Activated CD4-positive, alpha-beta T cell treated with anti-CD3 and anti-CD28 coated beads, Interleukin-2, Interleukin-6, amounts not matched to agents 100 ng/mL and 50 ng/mL, durations not matched to agents 16 hours and 8 hours (primary cell): ENCODE measurements around the gene EEA1.

Source experiments
- DNase-seq: peaks from one replicate; pipeline ENCODE4 v3.0.0-alpha.2; 2020

The EEA1 gene

DNA sequence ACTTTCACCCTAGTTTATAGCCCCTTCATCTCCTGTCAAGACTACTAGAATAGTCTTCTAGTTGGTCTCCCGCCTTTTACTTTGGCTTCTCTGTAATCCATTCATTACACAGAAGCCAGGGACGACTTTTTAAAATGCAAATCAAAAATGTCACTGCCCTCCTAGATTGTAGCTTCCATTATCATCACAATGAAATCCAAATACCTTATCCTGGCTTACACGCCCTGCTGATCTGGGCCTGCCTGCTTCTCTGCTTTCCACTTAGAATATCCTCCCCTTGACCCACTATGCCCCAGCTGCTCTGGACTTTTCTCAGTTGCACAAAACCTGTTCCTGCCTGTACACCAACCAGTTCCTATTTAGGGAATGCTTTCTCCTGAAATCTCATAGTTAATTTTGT, 4.5 kb upstream of the EEA1 start:
- DNase-seq: no peak

DNA sequence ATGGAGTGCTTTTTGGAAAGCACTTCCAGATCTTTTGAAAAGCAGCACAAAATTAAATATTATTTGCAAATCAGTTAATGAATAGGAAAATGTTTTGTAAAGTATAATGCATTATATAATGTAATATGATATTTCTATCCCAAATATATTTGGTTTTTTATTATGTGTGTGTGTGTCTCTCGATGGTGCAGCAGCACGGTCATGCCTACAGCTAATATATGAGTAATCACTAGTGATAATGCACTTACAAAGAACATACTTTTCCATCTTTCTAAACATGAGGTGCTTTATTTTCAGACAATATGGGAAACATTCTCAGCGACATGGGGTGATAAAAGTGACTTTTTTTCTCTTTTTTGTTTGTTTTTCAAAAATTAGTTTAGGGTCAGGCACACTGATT, 1.3 kb upstream of the EEA1 start:
- no peak for DNase-seq

DNA sequence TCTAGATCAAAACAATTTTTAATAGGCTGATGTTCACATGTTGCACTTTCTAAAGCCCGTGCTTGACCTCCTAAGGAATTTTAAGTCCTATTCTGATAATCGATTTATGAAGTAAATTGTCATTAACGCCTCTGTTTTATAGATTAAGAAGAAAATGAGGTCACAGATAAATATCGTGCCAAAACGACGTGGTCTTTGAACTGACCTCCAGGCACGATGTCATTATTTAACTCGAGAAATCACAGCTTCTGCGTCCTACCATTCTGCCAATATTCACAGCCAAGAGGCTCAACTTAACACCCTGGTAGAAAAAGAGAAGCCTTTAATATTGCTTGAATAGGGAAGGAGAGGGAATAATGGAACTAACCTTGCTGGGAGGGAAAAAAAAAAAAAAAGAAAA, 888 bp upstream of the EEA1 start:
- no peak for DNase-seq

DNA sequence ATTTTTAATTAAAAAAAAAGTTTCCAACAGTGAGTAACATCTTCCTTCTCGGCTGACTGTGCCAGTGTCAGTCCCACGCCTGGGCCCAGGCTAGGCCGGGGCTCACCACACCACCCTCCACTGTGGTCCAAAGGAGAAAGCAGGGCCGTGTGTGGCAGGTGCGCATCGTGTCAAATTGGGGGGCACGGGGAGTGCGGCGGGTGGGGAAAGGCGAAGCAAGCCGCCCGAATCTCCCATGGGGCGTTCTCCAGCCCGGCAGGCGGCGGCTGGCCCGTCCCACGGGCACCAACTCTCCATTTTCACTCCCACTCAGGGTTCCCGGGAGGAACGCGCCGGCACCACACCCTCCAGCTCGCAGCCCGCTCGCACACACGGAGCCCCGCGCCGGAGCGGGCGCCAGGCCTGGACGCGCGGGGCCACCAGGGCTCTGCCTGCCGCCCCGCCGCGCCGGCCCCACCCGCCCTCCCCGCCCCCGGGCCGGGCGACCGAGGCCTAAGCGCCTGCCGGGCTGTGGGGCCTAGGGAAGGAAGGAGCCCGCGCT, 604 bp downstream of the EEA1 start:
- DNase-seq: peak; percentile 53

DNA sequence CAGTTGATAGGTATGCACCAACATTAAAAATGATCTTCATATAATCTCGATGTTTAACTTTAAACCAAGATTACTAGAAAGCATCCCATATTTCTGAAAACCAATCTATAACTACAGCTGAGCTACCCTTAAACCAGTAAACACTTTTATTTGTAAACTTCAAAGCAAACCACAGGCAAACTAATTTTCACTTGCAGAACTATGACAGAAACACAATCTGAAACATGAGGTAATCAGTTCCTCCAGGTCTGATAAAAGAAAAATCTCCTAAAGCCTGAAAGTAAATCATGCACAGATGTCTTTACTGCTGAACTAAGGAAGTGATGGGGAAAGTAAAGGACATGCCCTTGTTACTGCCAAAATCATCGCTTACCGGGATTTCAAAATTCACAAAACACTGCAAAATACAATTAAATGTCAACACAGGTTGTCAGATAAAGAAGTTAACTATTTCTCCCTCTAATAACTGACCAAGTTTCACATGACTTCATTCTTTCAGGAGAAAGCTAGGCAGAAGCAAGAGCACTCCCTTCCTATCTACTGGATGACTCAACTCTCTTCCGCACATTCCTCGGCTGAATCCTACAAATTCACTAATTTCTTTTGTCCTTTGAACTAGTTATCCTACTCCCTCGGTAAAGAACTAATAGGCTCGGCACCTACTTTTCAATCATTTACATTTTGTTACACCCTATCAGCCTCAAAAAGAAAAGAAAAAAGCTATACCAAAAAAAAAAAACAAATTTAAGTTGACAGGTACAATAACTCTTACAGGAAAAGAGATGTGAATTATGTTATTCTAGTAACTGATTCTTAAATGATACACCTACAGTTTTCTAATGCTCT, 1.4 kb downstream of the EEA1 start:
- peak; percentile 47 for DNase-seq

DNA sequence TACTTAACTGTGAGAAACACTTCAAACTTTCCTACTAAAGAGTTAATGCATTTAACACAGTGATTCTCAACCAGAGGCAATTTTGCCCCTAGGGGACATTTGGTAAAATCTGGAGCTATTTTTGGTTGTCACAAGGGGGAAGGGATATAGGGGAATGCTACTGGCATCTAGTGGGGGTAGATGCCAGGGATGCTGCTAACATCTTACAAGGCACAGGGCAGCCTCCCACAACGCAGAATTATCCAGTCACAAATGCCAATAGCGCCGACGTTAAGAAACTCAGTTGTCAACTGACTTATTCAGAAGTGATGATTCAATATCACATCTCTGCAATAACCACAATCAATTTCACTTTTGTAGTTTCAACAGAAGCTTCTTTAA, 2.0 kb downstream of the EEA1 start:
- DNase-seq: peak; percentile 76

DNA sequence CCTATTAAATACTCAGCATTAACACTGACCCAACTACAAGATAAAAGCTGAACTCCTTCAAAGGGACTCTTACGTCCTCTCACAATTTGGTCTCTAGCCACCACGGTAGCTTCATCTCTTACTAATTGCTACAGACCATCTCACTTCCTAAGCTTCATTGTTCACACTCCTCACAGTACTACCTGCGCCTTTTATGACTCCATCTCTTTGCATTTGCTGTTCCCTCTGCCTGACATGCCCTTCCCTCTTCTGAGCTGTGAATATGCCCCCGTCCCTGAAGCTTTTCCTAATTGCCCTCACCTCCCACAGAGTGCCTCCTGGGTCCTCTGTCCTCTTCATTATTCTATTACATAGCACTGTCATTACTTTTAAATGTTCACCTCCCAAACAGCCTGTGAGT, 2.5 kb downstream of the EEA1 start:
- no peak for DNase-seq

DNA sequence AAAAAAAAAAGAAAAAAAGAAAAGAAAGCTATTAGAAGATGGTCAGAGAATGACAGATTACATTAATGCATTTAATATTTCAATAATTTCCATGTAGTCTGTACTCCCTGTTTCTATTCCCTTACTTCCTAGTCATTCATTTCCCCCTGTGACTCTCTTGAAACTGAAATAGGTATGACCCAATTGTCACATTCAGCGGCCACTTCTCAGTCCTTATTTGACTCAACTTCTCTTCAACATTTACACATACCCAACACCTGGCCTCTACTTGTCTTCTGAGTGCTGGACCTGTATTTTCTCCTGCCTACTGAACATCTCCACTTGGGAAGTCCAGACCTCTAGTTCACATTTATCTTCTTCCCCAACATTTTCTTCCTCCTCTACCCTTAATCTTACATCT, 7.2 kb downstream of the EEA1 start:
- peak; percentile 51 for DNase-seq

DNA sequence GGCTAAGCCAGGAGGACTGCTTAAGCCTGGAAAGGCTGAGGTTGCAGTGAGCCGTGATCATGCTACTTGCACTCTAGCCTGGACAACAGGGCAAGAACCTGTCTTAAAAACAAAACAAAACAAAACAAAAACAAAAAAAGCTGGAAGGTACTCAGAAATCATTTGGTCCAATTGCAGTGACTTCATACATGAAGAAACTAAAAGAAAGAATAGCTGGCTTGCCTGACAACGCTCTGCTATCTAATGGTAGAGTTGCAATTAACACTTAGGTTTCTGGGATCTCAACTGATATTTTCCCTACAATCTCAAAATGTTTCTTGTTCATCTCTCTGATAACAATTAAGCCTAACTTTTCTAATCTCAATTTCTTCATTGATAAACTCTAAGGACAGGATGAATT, 13.7 kb downstream of the EEA1 start:
- DNase-seq: no peak

DNA sequence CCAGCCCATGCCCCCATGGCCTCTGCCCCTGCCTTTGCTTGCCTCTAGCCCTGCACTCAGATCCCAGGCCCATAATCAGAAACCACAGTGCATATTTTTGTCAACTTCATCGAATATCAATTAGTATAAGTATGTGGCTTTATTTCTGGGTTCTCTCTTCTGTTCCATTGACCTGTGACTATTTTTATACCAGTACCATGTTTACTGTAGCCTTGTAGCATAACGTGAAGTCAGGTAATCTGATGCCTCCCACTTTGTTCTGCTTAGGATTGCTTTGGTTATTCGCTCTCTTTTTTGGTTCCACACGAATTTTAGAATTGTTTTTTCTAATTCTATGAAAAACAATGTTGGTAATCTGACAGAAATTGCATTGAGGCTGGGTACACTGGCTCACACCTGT, 14.9 kb downstream of the EEA1 start:
- no peak for DNase-seq

DNA sequence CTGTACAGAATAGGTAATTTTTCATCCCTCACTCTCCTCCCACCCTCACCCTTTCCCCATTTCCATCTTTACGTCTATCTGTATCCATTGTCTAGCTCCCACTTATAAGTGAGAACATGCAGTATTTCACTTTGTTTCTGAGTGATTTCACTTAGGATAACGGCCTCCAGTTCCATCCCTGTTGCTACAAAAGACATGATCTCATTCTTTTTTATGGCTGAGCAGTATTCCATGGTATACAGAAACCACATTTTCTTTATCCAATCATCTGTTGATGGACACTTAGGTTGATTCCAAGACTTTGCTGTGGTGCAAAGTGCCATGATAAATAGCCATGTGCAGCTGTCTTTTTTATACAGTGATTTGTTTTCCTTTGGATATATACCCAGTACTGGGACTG, 16.4 kb downstream of the EEA1 start:
- DNase-seq: no peak

DNA sequence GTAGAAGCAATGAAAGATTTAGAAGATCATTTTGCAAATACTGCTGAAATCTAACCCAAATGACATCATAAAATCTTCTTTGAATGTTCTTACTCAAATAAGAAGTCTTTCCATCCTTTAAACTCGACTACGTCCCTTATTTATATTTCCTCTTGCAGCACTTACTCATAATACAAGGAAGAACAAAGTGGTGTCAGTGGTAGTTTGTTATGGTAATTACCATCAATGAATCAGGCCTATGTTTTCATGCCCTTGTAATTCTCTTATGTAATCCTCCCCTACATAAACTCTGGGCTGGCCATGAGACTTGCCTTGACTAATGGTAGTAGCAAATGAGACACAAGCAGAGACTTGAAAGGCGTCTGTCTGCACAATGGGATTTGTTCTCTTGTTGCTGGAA, 17.0 kb downstream of the EEA1 start:
- peak; percentile 55 for DNase-seq

DNA sequence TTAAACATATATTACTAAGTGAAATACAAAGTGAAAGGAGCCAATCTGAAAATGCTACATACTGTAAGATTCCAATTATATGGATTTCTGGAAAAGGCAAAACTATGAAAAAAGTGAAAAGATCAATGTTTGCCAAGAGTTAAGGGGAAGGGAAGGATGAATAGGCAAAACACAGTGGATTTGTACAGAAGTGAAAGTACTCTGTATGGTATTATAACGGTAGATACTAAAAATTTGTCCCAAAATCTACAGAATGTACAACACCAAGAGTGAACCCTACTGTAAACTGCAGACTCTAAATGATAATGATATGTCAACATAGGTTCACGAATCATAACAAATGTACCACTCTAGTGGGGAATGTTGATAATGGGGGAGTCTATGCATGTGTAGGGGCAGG, 17.8 kb downstream of the EEA1 start:
- no peak for DNase-seq

DNA sequence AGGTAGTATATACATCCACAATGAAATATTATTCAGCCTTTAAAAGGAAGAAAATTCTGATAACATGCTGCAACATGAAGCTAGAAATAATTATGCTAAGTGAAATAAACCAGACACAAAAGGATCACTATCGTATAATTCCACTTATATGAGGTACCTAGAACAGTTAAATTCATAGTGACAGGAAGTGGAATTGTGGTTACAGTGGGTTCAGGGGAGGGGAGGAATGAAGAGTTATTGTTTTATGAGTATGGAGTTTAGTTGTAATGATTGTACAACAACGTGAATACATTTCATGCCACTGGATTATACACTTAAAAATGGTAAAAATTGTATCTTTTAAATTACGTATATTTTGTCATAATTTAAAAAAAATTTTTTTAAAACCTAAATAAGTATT, 21.0 kb downstream of the EEA1 start:
- peak; percentile 56 for DNase-seq

DNA sequence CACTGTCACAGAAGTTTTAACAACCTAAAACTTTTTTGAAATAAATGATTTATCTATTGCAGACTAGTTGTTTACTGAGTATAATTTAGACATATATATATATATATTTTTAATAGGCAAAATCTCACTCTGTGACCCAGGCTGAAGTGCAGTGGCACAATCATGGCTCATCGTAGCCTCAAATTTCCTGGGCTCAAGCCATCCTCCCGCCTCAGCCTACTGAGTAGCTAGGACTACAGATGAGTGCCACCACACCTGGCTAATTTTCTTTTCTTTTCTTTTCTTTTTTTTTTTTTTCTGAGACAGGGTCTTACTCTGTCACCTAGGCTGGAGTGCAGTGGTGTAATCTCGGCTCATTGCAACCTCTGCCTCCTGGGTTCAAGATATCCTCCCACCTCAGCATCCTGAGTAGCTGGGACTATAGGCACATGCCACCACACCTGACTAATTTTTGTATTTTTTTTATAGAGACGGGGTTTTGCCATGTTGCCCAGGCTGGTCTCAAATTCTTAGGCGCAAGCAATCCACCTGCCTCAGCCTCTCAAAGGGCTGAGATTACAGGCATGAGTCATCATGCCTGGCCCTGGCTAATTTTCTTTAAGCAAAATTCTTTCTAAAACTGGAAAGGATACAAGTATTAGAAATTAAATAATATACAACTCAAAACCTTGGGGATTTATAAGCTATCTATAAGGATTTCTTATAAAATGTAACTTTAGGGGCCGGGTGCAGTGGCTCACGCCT, 23.1 kb downstream of the EEA1 start:
- no peak for DNase-seq

DNA sequence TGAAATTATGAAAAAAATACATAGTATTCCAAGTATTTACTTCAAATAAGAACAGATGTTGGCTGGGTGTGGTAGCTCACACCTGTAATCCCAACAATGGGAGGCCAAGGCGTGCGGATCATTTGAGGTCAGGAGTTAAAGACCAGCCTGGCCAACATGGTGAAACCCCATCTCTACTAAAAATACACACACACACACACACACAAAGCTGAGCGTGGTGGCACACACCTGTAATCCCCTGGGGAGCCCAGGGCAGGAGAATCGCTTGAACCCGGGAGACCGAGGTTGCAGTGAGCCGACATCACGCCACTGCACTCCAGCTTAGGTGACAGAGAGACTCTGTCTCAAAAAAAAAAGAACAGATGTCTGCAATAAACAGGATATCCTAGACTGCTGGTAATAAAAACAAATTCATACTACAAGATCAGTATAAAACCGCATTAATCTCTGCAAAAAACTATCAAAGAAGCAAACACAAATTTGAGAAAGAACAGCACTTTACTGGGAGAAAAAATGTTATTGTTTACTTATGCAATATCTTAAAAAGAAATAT, 23.8 kb downstream of the EEA1 start:
- DNase-seq: no peak

DNA sequence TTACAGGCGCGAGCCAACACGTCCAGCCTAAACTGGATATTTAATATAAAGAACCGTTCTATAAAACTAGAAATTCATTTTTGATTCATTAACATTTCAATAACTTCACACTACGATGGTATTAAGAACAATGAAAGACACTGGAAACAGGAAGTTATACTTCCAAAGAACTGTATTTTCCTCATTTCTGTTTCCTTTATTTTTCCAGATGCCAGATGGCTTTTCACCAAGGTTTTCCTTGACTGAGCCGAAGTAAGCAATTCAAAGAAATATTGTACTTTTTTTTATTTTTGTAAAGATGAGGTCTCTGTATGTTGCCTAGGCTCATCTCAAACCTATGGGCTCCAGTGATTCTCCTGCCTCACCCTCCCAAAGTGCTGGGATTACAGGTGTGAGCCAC, 28.2 kb downstream of the EEA1 start:
- DNase-seq: no peak

DNA sequence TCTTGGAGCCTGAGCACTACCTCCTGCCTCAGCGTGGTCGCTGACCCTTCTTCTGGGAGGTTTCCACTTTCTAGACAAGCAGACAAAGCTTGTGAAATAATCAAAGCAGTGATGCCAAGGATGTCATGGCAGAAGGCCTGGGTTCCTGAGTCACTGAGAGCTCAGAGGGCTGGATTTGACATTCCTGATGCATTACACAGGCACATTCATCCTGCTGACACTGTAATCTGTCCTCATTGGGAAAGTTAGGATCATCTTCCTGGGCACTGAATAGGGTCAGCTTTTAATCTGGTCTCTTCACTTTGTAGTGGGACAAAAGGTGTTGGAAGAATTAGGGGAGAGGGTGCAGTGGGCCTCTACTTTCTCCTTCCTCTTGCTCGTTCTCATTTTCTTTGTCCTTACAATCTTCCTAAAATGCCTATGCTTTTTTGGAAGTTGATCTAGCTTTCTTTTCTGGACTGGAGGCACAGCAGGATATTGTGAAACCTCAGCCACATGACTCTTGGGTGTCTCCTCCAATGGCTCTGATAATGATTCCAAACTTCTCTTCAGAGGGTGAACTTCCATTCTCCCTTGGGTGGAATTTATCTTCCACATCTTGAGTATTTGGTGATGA, 29.6 kb downstream of the EEA1 start:
- no peak for DNase-seq

DNA sequence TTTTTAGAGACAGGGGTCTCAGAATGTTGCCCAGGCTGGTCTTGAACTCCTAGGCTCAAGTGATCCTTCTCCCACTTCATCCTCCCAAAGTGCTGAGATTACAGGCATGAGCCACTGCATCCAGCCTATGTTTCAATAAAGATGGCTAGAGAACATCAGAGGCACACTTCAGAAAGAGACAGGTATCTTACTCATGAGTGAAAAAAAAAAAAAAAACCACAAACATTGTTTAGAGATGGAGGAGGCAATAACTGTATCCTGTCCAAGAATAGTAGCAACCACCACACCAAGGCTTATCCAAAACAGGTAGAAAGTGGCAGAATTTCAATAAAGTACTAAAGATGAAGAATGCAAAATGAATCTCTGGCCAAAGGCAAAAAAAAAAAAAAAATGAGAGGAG, 30.3 kb downstream of the EEA1 start:
- no peak for DNase-seq

DNA sequence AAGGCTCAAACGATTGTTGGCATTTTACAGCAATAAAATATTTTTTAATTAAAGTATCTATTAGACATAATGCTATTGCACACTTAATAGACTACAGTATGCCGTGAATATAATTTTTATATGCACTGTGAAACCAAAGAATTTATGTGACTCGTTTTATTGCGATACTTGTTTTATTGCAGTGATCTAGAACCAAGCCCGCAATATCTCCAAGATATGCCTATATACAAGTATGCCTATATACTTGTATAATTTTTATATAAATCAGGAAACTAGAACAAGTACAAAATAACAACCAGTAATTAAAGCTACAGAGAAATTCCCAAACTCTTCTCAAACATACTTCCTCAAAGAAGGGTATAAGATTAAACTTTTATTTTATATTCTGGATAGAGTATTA, 31.3 kb downstream of the EEA1 start:
- DNase-seq: no peak

DNA sequence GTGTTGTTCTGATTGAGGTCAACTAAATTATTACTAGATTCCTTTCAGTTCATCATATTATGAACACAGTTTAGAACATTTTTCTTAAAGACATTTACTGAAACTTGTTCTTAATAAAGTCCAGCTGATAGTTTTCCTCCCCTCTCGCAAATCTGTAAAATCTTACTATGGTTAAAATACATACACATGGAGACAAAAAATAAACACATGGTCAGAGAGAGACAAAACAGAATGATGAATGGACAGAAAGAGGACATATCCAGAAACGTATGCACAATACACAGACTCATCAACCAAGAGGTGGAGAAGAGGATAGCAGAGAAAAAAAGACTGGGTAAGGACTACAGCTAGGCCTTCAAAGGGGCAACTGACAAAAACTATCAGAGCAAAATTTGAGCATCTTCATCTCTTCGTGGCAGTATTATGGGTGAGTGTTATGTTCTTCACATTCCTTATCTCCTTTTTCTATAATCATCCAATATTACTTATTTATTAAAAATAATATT, 38.4 kb downstream of the EEA1 start:
- no peak for DNase-seq

DNA sequence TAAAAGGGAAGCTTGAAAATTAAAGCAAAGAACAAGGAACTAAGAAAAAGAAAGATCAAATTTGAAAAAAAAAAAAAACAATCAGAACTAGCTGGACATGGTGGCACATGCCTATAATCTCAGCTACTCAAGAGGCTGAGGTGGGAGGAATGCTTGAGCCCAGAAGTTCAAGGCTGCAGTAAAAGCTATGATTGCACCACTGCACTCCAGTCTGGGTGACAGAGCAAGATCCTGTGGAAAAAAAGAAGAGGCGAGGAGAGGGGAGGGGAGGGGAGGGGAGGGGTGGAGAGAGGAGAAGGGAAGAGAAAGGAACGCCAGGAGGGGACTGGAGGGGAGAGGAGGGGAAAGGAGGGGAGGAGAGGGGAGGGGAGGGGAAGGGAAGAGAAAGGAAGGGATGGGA, 43.0 kb downstream of the EEA1 start:
- no peak for DNase-seq

DNA sequence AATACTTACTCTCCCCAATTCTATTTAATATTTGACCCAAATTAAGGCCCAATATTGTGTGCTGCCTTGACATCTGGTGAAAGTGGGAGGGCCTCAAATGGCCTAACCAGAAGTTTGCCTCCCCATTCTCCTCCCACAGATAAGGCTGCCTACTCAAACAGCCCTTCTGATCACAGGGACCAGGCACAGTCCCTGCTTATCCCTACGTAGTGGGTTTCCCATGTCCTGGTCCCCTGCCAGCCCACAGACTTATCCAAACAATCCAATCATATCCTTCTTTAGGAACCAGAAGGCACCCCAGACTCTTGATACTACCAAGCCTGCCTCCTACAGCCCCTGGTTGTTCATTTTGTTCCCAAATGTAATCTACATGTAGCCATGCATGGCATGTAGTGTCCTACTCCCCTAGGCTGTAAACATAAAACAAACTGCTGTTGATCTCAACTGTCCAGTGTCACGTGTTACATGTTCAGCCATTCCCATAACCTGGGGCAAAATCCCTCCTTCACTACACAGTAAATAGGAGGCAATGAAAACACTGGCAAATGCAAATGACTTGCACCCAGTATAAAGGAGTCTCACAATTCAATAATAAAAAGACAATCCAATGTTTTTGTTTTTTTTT, 49.3 kb downstream of the EEA1 start:
- no peak for DNase-seq
